Measurements from ENCODE around the gene FMN1. TPM values are rescaled to one million over a fixed set of nuclear protein-coding genes. Genes with fewer than 3 reads are reported as not detected.

Gene FMN1
- polyA plus RNA-seq, 3 donors, result 0.28 to 3.7 (median 0.34) TPM

- no peaks in the 10 kb centered on the region for H3K27me3 Mint-ChIP-seq (ENCODE audit: low read depth in 3 of 3)
- H3K36me3 ChIP-seq (replicated peaks in 1 of 2; ENCODE audit: control insufficient read depth in 1 of 2, insufficient read depth in 2 of 2, low read length in 2 of 2), result no peaks in the 10 kb centered on the region
- no peaks in the 10 kb centered on the region for H3K9me3 ChIP-seq (replicated peaks in 1 of 2; ENCODE audit: control insufficient read depth in 1 of 2, insufficient read depth in 1 of 2, low read length in 2 of 2)
- no peak overlapping the region for H3K4me3 ChIP-seq (replicated peaks in 1 of 3; ENCODE audit: low read depth in 2 of 3, low read length in 3 of 3)
- no peak overlapping the region for H3K27ac Mint-ChIP-seq
- no peak overlapping the region for H3K9ac ChIP-seq (ENCODE audit: insufficient read depth, low read length, poor library complexity, severe bottlenecking)
- intact Hi-C loops (cut with micrococcal nuclease), result no loop called here
- WGBS (ENCODE audit: insufficient coverage), result 100% methylated on average over 1 of the region's 2 CpGs
- no peak overlapping the region for H3K4me3 Mint-ChIP-seq
- peaks cover 12% of the 10 kb centered on the region for H3K4me1 Mint-ChIP-seq
- H3K27ac ChIP-seq (ENCODE audit: low read depth in 1 of 2, low read length in 2 of 2), result no peak overlapping the region
- H4K20me1 ChIP-seq (ENCODE audit: insufficient read depth, low read length), result no peaks in the 10 kb centered on the region
- no peaks in the 10 kb centered on the region for H3K36me3 Mint-ChIP-seq
- no peak overlapping the region for H2AFZ ChIP-seq (ENCODE audit: insufficient read depth, low read depth, low read length, poor library complexity, severe bottlenecking)
- no peak for DNase-seq
- H3K4me1 ChIP-seq (ENCODE audit: control insufficient read depth in 1 of 2, insufficient read depth in 2 of 2, low read length in 2 of 2), result no peaks in the 10 kb centered on the region
- no peaks in the 10 kb centered on the region for H3K27me3 ChIP-seq (ENCODE audit: control insufficient read depth in 2 of 2, insufficient read depth in 2 of 2, low read length in 2 of 2)
- H3K9me3 Mint-ChIP-seq, result no peaks in the 10 kb centered on the region
- H3K79me2 ChIP-seq (ENCODE audit: insufficient read depth, low read length), result no peaks in the 10 kb centered on the region
- H3K4me2 ChIP-seq (replicated peaks; ENCODE audit: extremely low read depth, low read length, poor library complexity, severe bottlenecking), result no peak overlapping the region
- TF ChIP-seq CTCF (IDR thresholded peaks at IDR 0.05), result no peak
These were observed 167.9 kb downstream of the FMN1 start for GRCh38 chr15:33026614-33027013.

- Mint-ChIP-seq H3K27ac (peak overlapping the region in 2 of 7 donors; percentile 1 to 65), H3K4me3 (no peak overlapping the region), H3K9me3 (peaks cover 0 to 11% (median 3%) of the 10 kb centered on the region in 7 donors), H3K4me1 (peaks cover 6% of the 10 kb centered on the region), H3K36me3 (peaks cover 4 to 11% of the 10 kb centered on the region in 2 donors), H3K27me3 (ENCODE audit: low read depth in 3 of 3) (no peaks in the 10 kb centered on the region)
- Histone ChIP-seq H3K79me2 (ENCODE audit: insufficient read depth, low read length) (no peaks in the 10 kb centered on the region), H3K4me2 (replicated peaks; ENCODE audit: extremely low read depth, low read length, poor library complexity, severe bottlenecking) (no peak overlapping the region), H3K4me1 (ENCODE audit: control insufficient read depth in 1 of 2, insufficient read depth in 2 of 2, low read length in 2 of 2) (no peaks in the 10 kb centered on the region), H3K9ac (ENCODE audit: insufficient read depth, low read length, poor library complexity, severe bottlenecking) (no peak overlapping the region), H2AFZ (ENCODE audit: insufficient read depth, low read depth, low read length, poor library complexity, severe bottlenecking) (no peak overlapping the region), H3K4me3 (replicated peaks in 1 of 3; ENCODE audit: low read depth in 2 of 3, low read length in 3 of 3) (no peak overlapping the region), H3K9me3 (replicated peaks in 1 of 2; ENCODE audit: control insufficient read depth in 1 of 2, insufficient read depth in 1 of 2, low read length in 2 of 2) (peaks cover 0 to 3% of the 10 kb centered on the region in 2 donors), H4K20me1 (ENCODE audit: insufficient read depth, low read length) (no peaks in the 10 kb centered on the region), H3K27ac (ENCODE audit: low read depth in 1 of 2, low read length in 2 of 2) (no peak overlapping the region), H3K36me3 (replicated peaks in 1 of 2; ENCODE audit: control insufficient read depth in 1 of 2, insufficient read depth in 2 of 2, low read length in 2 of 2) (no peaks in the 10 kb centered on the region), H3K27me3 (ENCODE audit: control insufficient read depth in 2 of 2, insufficient read depth in 2 of 2, low read length in 2 of 2) (no peaks in the 10 kb centered on the region)
- intact Hi-C loops (cut with micrococcal nuclease), result no loop called here
- no peak for DNase-seq
- no peak for TF ChIP-seq CTCF (IDR thresholded peaks at IDR 0.05)
- 0% methylated on average over 1 of the region's 2 CpGs for WGBS (ENCODE audit: insufficient coverage)
These were observed 171.9 kb downstream of the FMN1 start for GRCh38 chr15:33022629-33023028.
